Trophoblast cell (in vitro differentiated cells and primary cell): ENCODE results near the gene GSTT2. TPM values are rescaled to one million over a fixed set of nuclear protein-coding genes. Genes with fewer than 3 reads are reported as not detected.
"Not testable (repeated sequence)": the region's sequence is repeated elsewhere in the genome, so short reads cannot be mapped to it uniquely, and the experiment has no call there.

Source experiments
- DNase-seq, 2 donors: peaks; one replicate each; pipeline ENCODE4 v3.0.0-alpha.2; 2016
- H2AFZ ChIP-seq: 2 replicates; pipeline ENCODE4 v1.6.1; 2013; ENCODE audit warnings: low read length, moderate library complexity, mild to moderate bottlenecking; ENCODE audit not compliant: insufficient read depth, poor library complexity
- H2AK5ac ChIP-seq: 2 replicates; pipeline ENCODE4 v1.6.1; 2013; ENCODE audit warnings: mild to moderate bottlenecking, low read length
- H2BK120ac ChIP-seq: 2 replicates; pipeline ENCODE4 v1.6.1; 2013; ENCODE audit warnings: low read length, mild to moderate bottlenecking, moderate library complexity; ENCODE audit not compliant: insufficient read depth, poor library complexity
- H2BK12ac ChIP-seq: 2 replicates; pipeline ENCODE4 v1.6.1; 2013; ENCODE audit warnings: mild to moderate bottlenecking, low read length, moderate library complexity
- H2BK5ac ChIP-seq: 2 replicates; pipeline ENCODE4 v1.6.1; 2013; ENCODE audit warnings: low read length, low read depth, moderate library complexity, mild to moderate bottlenecking; ENCODE audit not compliant: poor library complexity
- H3K14ac ChIP-seq: 2 replicates; pipeline ENCODE4 v1.6.1; 2013; ENCODE audit warnings: mild to moderate bottlenecking, low read length
- H3K18ac ChIP-seq: 2 replicates; pipeline ENCODE4 v1.6.1; 2013; ENCODE audit warnings: mild to moderate bottlenecking, low read length
- H3K23ac ChIP-seq: 2 replicates; pipeline ENCODE4 v1.6.1; 2013; ENCODE audit warnings: low read length
- H3K27ac ChIP-seq: 2 replicates; pipeline ENCODE4 v1.5.1; 2013; ENCODE audit warnings: low read depth, mild to moderate bottlenecking, inconsistent platforms, low read length, moderate library complexity
- H3K27me3 ChIP-seq: 2 replicates; pipeline ENCODE4 v1.6.1; 2013; ENCODE audit warnings: inconsistent platforms, mild to moderate bottlenecking, low read length, moderate library complexity; ENCODE audit not compliant: insufficient read depth
- H3K36me3 ChIP-seq, 2 experiments: 1 replicate in 1 of 2; 2 replicates in 1 of 2; pipeline ENCODE4 v1.6.1; 2013; ENCODE audit warnings: low read length in 2 of 2, mild to moderate bottlenecking in 2 of 2, moderate library complexity in 1 of 2; ENCODE audit not compliant: insufficient read depth in 2 of 2, control insufficient read depth in 1 of 2
- H3K4ac ChIP-seq: 2 replicates; pipeline ENCODE4 v1.6.1; 2013; ENCODE audit warnings: low read depth, mild to moderate bottlenecking, low read length, moderate library complexity
- H3K4me1 ChIP-seq, 2 experiments: 1 replicate in 1 of 2; 2 replicates in 1 of 2; pipeline ENCODE4 v1.6.1; 2013; ENCODE audit warnings: low read length in 2 of 2, mild to moderate bottlenecking in 2 of 2, moderate library complexity in 1 of 2; ENCODE audit not compliant: insufficient read depth in 2 of 2, control insufficient read depth in 1 of 2
- H3K4me2 ChIP-seq: 2 replicates; pipeline ENCODE4 v1.6.1; 2013; ENCODE audit warnings: inconsistent platforms, mild to moderate bottlenecking, low read length, moderate library complexity
- H3K4me3 ChIP-seq: 2 replicates; pipeline ENCODE4 v1.5.1; 2013; ENCODE audit warnings: mild to moderate bottlenecking, low read depth, low read length, inconsistent platforms
- H3K79me1 ChIP-seq: one replicate; pipeline ENCODE4 v1.6.1; 2013; ENCODE audit warnings: low read length
- H3K79me2 ChIP-seq: 2 replicates; pipeline ENCODE4 v1.6.1; 2013; ENCODE audit warnings: low read length, mild to moderate bottlenecking; ENCODE audit not compliant: control insufficient read depth, insufficient read depth, poor library complexity
- H3K9ac ChIP-seq: 2 replicates; pipeline ENCODE4 v1.6.1; 2013; ENCODE audit warnings: mild to moderate bottlenecking, low read length
- H3K9me3 ChIP-seq: 2 replicates; pipeline ENCODE4 v1.6.1; 2013; ENCODE audit warnings: low read depth, mild to moderate bottlenecking, control low read depth, inconsistent platforms, low read length; ENCODE audit not compliant: insufficient read depth
- H4K12ac ChIP-seq: 2 replicates; pipeline ENCODE4 v1.6.1; 2013; ENCODE audit warnings: low read depth, mild to moderate bottlenecking, low read length, moderate library complexity
- H4K8ac ChIP-seq: 2 replicates; pipeline ENCODE4 v1.6.1; 2013; ENCODE audit warnings: low read depth, mild to moderate bottlenecking, low read length, moderate library complexity
- H4K91ac ChIP-seq: one replicate; pipeline ENCODE4 v1.6.1; 2013; ENCODE audit warnings: low read depth, mild to moderate bottlenecking, low read length, moderate library complexity
- WGBS: extraction: QIAGEN DNeasy Blood & Tissue Kit; methylation state at CpG from one replicate; pipeline ENCODE4 v1.1.7; 2013; ENCODE audit warnings: missing lambda C conversion rate; ENCODE audit not compliant: insufficient read length, insufficient coverage; ENCODE audit errors: extremely low coverage; 5-methylcytosine and 5-hydroxymethylcytosine counted together
- polyA plus RNA-seq: library from polyadenylated mRNA; stranded (reverse); fragments of 200-250 nt; gene quantifications from 2 replicates; pipeline ENCODE4 v1.2.3, GENCODE V29; 2013

GSTT2 gene
- 0.26 and 0.44 TPM in 2 replicates for polyA plus RNA-seq

DNA sequence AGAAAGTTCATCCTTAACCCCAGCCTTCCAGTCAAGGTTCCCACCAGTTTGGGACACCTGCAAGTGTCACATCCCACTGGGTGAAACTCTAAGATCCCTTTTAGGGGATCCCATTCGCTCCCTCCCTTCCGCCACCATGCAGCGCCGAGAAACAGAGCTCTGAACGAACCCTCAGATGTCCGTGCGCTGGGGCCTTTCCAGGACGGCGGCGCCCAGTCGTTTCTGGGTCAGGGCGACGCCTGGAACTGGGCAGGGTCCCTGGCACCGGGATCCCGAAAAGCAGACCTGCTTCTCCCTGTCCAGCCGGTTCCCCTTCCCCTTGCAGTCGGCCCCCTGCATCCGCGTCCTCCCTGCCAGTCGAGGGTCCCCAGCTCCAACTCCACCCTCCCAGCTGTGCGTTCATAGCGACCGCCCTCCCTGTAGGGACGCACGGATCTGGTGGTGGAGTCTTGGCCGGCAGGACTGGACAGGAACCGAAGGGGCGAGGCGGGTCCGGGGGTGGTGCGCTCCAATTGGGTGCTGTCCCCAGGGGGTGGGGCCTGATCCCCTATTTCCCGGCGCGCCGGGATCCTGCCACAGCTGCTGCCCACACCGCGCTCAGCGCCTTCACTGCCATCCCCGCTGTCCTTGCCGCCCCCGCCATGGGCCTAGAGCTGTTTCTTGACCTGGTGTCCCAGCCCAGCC lies at the start of gene GSTT2:
Gene GSTT2 (plus strand): TSS at position 578 of the 684 bp plus-strand sequence.
- not testable (repeated sequence) for H2BK5ac ChIP-seq, H4K91ac ChIP-seq, H2AFZ ChIP-seq, H3K18ac ChIP-seq, H3K79me1 ChIP-seq, H3K14ac ChIP-seq, H3K79me2 ChIP-seq, H3K4ac ChIP-seq, H2AK5ac ChIP-seq, H3K4me3 ChIP-seq, H2BK12ac ChIP-seq, H3K4me1 ChIP-seq, H3K9me3 ChIP-seq, H3K9ac ChIP-seq, H4K12ac ChIP-seq, H2BK120ac ChIP-seq, H4K8ac ChIP-seq, H3K4me2 ChIP-seq, H3K27ac ChIP-seq, H3K23ac ChIP-seq, H3K27me3 ChIP-seq, DNase-seq, H3K36me3 ChIP-seq
- WGBS = no CpG with 5 or more reads among the region's 41 CpGs

DNA sequence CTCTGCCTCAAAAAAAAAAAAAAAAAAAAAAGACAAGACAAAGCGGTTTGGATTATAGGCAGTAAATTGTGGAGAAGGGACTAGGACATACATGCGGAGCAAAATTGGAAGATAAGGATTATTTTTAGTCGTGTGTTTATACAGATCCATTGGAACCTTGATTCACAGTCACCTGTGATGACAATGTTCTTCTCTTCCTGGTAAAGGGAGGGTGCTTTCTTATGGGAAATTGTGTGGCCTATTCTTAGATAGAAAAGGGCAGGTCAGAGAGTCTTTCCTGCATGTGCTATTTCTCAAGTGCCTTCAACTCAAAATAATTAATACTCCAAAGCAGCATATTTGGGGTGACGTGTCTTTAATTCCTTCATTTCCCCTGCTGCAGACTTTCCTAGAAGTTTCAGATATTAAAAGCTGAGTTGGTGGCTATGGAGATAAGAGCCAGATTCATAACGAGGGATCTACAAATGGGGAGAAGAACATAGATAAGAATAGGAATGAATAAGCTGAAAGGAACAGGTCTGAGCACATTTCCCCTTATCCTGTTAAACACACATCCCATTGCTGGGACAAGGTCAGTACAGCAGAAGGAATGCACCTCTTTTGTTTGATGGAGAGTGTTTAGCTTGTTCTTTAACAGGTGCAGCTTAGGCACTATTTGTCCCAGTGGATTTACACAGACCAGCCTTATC lies 41.5 kb upstream of the GSTT2 start:
- H2BK120ac ChIP-seq = no peak overlapping the region
- H3K36me3 ChIP-seq = no peaks in the 10 kb centered on the region
- H3K4me3 ChIP-seq = no peak overlapping the region
- H4K12ac ChIP-seq = no peak overlapping the region
- H3K79me2 ChIP-seq = no peaks in the 10 kb centered on the region
- no peaks in the 10 kb centered on the region for H3K4me1 ChIP-seq
- H3K79me1 ChIP-seq = no peaks in the 10 kb centered on the region
- no peak overlapping the region for H3K9ac ChIP-seq
- H3K18ac ChIP-seq = no peak overlapping the region
- H4K8ac ChIP-seq = no peak overlapping the region
- H3K14ac ChIP-seq = no peak overlapping the region
- H3K4ac ChIP-seq = no peak overlapping the region
- no peak overlapping the region for H3K4me2 ChIP-seq
- H2BK12ac ChIP-seq = no peak overlapping the region
- no peak overlapping the region for H4K91ac ChIP-seq
- WGBS = 100% methylated on average over 1 of the region's 5 CpGs
- no peak overlapping the region for H2BK5ac ChIP-seq
- no peak overlapping the region for H3K27ac ChIP-seq
- H3K27me3 ChIP-seq = no peaks in the 10 kb centered on the region
- DNase-seq = no peak
- H2AK5ac ChIP-seq = no peak overlapping the region
- H2AFZ ChIP-seq = no peak overlapping the region
- no peak overlapping the region for H3K23ac ChIP-seq
- H3K9me3 ChIP-seq = no peaks in the 10 kb centered on the region

DNA sequence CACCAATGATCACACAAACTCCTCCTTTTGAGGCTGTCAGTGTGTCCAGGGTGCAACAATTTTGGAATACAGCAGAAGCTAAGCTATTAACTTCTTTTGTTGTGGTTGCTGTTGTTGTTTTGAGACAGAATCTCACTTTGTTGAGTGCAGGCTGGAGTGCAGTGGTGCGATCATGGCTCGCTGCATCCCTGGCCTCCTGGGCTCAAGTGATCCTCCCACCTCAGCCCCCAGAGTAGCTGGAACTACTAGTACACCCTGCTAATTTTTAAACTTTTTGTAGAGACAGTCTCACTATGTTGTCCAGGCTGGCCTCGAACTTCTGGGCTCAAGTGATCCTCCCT lies 40.9 kb upstream of the GSTT2 start:
- no peaks in the 10 kb centered on the region for H3K27me3 ChIP-seq
- no peaks in the 10 kb centered on the region for H3K4me1 ChIP-seq
- H3K4me2 ChIP-seq = no peak overlapping the region
- no peak overlapping the region for H3K4me3 ChIP-seq
- H3K9me3 ChIP-seq = no peaks in the 10 kb centered on the region
- H3K9ac ChIP-seq = no peak overlapping the region
- H2AFZ ChIP-seq = no peak overlapping the region
- H3K79me2 ChIP-seq = no peaks in the 10 kb centered on the region
- H4K12ac ChIP-seq = no peak overlapping the region
- H3K18ac ChIP-seq = no peak overlapping the region
- no peak overlapping the region for H3K14ac ChIP-seq
- H3K23ac ChIP-seq = no peak overlapping the region
- no peak overlapping the region for H4K91ac ChIP-seq
- no peak for DNase-seq
- WGBS = no CpG with 5 or more reads among the region's 3 CpGs
- no peak overlapping the region for H2BK5ac ChIP-seq
- H2BK12ac ChIP-seq = no peak overlapping the region
- no peak overlapping the region for H3K4ac ChIP-seq
- no peak overlapping the region for H2AK5ac ChIP-seq
- H2BK120ac ChIP-seq = no peak overlapping the region
- H3K27ac ChIP-seq = no peak overlapping the region
- H3K79me1 ChIP-seq = no peaks in the 10 kb centered on the region
- no peaks in the 10 kb centered on the region for H3K36me3 ChIP-seq
- H4K8ac ChIP-seq = no peak overlapping the region

- H3K4me2 ChIP-seq, H3K36me3 ChIP-seq, H3K27me3 ChIP-seq, H2BK12ac ChIP-seq, H3K18ac ChIP-seq, H3K4me3 ChIP-seq, H3K27ac ChIP-seq, H4K91ac ChIP-seq, H3K14ac ChIP-seq, H3K79me1 ChIP-seq, H2BK120ac ChIP-seq, H3K23ac ChIP-seq, H2BK5ac ChIP-seq, H3K4me1 ChIP-seq, DNase-seq, H2AK5ac ChIP-seq, H3K9me3 ChIP-seq, H2AFZ ChIP-seq, H4K8ac ChIP-seq, H3K79me2 ChIP-seq, H3K9ac ChIP-seq, H3K4ac ChIP-seq, H4K12ac ChIP-seq: not testable (repeated sequence)
- WGBS = no CpG with 5 or more reads among the region's 14 CpGs
Measured at GRCh38 chr22:23940166-23940565, 39.8 kb upstream of the GSTT2 start.
